Liver (tissue), 9 donors: ENCODE data around the gene OPRL1. TPM values are rescaled to one million over a fixed set of nuclear protein-coding genes. Genes with fewer than 3 reads are reported as not detected.
"Not testable (repeated sequence)": the region's sequence is repeated elsewhere in the genome, so short reads cannot be mapped to it uniquely, and the experiment has no call there.

Experiments
- DNase-seq: peaks from one replicate; pipeline ENCODE4 v3.0.0-alpha.2; 2017; ENCODE audit warnings: low spot score
- H3K27ac ChIP-seq, 2 donors: one replicate each; pipeline ENCODE4 v1.7.0; 2013; ENCODE audit warnings: inconsistent platforms in 2 of 2, low read length in 2 of 2, control low read depth in 1 of 2, low read depth in 1 of 2, mild to moderate bottlenecking in 1 of 2
- H3K27me3 ChIP-seq, 4 donors: one replicate each; pipeline versions ENCODE4 v1.6.1 to v1.7.0; 2013; ENCODE audit warnings: low read length in 3 of 4, inconsistent platforms in 1 of 4, mild to moderate bottlenecking in 1 of 4, moderate library complexity in 1 of 4; ENCODE audit not compliant: control insufficient read depth in 4 of 4, insufficient read depth in 4 of 4
- H3K36me3 ChIP-seq, 4 donors: one replicate each; pipeline versions ENCODE4 v1.6.1 to v1.7.0; 2013; ENCODE audit warnings: low read length in 3 of 4, mild to moderate bottlenecking in 3 of 4, low read depth in 1 of 4, moderate library complexity in 1 of 4; ENCODE audit not compliant: control insufficient read depth in 4 of 4, insufficient read depth in 3 of 4
- H3K4me1 ChIP-seq, 4 donors: one replicate each; pipeline versions ENCODE4 v1.6.1 to v1.7.0; 2013; ENCODE audit warnings: low read length in 3 of 4, mild to moderate bottlenecking in 3 of 4, moderate library complexity in 1 of 4; ENCODE audit not compliant: control insufficient read depth in 4 of 4, insufficient read depth in 4 of 4
- H3K4me3 ChIP-seq, 3 donors: one replicate each; pipeline versions ENCODE4 v1.6.1 to v1.7.0; 2013; ENCODE audit warnings: low read length in 3 of 3, control low read depth in 1 of 3, low read depth in 1 of 3, mild to moderate bottlenecking in 1 of 3
- H3K9ac ChIP-seq, 2 donors: one replicate each; pipeline ENCODE4 v1.7.0; 2013; ENCODE audit warnings: low read length in 2 of 2, mild to moderate bottlenecking in 2 of 2, moderate library complexity in 2 of 2, control low read depth in 1 of 2, low read depth in 1 of 2
- H3K9me3 ChIP-seq, 4 donors: one replicate each; pipeline versions ENCODE4 v1.6.1 to v1.7.0; 2013; ENCODE audit warnings: low read length in 3 of 4; ENCODE audit not compliant: control insufficient read depth in 4 of 4
- HNF4G ChIP-seq: IDR thresholded peaks from 2 replicates; pipeline ENCODE4 v1.6.1; 2016; ENCODE audit warnings: antibody characterized with exemption
- RAD21 ChIP-seq, 2 donors: IDR thresholded peaks; 2 replicates each; pipeline ENCODE4 v1.6.1; 2016; ENCODE audit warnings: antibody characterized with exemption in 2 of 2, mild to moderate bottlenecking in 2 of 2
- WGBS: extraction: QIAGEN DNeasy Blood & Tissue Kit; methylation state at CpG from one replicate; pipeline ENCODE4 v1.1.7; 2013; 5-methylcytosine and 5-hydroxymethylcytosine counted together
- polyA plus RNA-seq, 2 donors: library from polyadenylated mRNA; stranded (reverse) in 1 of 2; unstranded in 1 of 2; fragments of 200-250 nt in 1 of 2; fragments of >200 nt in 1 of 2; fragmentation: Nextera tagmentation in 1 of 2; extraction: Ambion mirVana in 1 of 2; gene quantifications; one replicate each; pipeline versions ENCODE4 v1.2.1 to v1.2.3, GENCODE V29; 2013 to 2015
- total RNA-seq, 2 donors: library from RNA; depleted of rRNA; stranded (reverse); fragments of >200 nt; gene quantifications; one replicate each; pipeline ENCODE4 v1.2.3, GENCODE V29; 2014
- TF ChIP-seq, protein P1 (sequence below): IDR thresholded peaks from 2 replicates; pipeline ENCODE4 v1.6.1; 2016; ENCODE audit warnings: antibody characterized with exemption
- TF ChIP-seq, protein P2 (sequence below): fragments of 150-350 bp; IDR thresholded peaks from 2 replicates; pipeline ENCODE4 v1.5.1; 2017; ENCODE audit warnings: improper control_type of control experiment, low read depth, low read length; ENCODE audit not compliant: missing input control
- donor health status: healthy.
- donor health status: healthy.
- donor health status: healthy.
- donor health status: healthy.
- donor health status: healthy.

The OPRL1 gene
- total and polyA plus RNA-seq, 4 donors, result 0.04 to 0.79 (median 0.35) TPM

DNA sequence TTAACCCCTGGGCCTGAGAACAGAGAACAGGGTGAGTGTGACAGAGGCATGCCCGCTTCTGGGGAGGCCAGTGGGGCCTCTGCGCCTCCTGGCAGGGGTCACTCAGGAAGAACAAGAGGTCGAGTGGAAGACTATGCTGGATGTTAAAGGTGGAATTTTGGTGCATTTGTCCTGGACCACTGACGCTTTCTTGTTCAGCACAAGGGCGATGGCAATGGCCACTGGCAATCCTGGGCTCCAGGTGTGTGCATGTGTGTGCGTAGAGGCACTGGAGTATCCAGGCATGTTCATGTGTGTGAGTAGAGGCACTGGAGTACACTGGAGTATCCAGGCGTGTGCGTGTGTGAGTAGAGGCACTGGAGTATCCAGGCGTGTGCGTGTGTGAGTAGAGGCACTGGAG is 51.0 kb downstream of the OPRL1 start (continued):
- TF ChIP-seq, protein P1, sequence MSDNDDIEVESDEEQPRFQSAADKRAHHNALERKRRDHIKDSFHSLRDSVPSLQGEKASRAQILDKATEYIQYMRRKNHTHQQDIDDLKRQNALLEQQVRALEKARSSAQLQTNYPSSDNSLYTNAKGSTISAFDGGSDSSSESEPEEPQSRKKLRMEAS, result no peak

DNA sequence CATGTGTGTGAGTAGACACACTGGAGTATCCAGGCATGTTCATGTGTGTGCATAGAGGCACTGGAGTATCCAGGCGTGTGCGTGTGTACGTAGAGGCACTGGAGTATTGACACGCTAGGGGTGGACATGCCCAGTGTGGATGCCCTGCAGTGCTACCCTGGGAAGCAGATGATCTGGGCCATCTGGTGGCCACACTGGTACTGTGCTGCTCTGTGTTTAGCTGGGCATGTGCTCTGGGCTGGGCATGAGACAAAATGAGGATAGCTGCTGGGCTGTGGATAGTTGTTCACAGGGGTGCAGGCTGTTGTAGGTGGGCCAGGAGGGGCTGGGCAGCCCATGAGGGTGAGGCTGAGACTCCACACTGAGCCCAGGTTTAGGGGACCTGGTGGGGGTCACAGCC is 51.5 kb downstream of the OPRL1 start:
- Histone ChIP-seq H3K9me3 (no peaks in the 10 kb centered on the region), H3K4me3 (no peak overlapping the region), H3K27me3 (no peaks in the 10 kb centered on the region), H3K4me1 (no peaks in the 10 kb centered on the region), H3K9ac (no peak overlapping the region), H3K27ac (no peak overlapping the region), H3K36me3 (no peaks in the 10 kb centered on the region)
- 83% methylated on average over 4 of the region's 4 CpGs for WGBS
- TF ChIP-seq RAD21 (IDR thresholded peaks at IDR 0.05) (peak in 1 of 2 donors; percentile 48), HNF4G (no peak)
- no peak for DNase-seq

DNA sequence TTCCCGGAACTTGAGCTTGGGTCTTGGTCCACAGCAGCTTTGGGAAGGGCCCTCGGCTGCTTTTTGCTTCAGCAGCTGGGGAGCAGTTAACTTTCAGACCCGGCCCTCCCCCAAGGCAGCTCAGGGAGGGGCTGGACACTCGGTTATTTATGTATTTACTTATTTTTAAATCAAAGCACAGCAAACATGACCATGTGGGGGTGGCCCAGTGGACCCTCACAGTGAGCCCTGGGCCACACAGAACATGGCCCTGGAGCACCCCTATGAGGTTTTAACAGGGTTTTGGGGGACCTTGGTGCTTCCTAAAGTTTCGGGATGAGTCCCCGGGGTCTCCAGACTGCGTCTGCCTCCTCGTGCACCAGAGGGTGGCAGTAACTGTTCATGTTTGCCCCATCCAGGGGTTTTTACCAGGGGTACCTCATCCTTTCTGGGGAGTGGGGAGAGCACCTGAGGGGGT is 54.1 kb downstream of the OPRL1 start:
- H3K36me3 ChIP-seq, result no peaks in the 10 kb centered on the region
- no peak overlapping the region for H3K4me3 ChIP-seq
- H3K9me3 ChIP-seq, result no peaks in the 10 kb centered on the region
- no peaks in the 10 kb centered on the region for H3K4me1 ChIP-seq
- H3K9ac ChIP-seq, result no peak overlapping the region
- TF ChIP-seq HNF4G (no peak), RAD21 (IDR thresholded peaks at IDR 0.05) (peak; percentile 59 to 70)
- TF ChIP-seq, protein P2, sequence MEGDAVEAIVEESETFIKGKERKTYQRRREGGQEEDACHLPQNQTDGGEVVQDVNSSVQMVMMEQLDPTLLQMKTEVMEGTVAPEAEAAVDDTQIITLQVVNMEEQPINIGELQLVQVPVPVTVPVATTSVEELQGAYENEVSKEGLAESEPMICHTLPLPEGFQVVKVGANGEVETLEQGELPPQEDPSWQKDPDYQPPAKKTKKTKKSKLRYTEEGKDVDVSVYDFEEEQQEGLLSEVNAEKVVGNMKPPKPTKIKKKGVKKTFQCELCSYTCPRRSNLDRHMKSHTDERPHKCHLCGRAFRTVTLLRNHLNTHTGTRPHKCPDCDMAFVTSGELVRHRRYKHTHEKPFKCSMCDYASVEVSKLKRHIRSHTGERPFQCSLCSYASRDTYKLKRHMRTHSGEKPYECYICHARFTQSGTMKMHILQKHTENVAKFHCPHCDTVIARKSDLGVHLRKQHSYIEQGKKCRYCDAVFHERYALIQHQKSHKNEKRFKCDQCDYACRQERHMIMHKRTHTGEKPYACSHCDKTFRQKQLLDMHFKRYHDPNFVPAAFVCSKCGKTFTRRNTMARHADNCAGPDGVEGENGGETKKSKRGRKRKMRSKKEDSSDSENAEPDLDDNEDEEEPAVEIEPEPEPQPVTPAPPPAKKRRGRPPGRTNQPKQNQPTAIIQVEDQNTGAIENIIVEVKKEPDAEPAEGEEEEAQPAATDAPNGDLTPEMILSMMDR, result peak; percentile 27
- no peak overlapping the region for H3K27ac ChIP-seq
- no peak for DNase-seq
- no peaks in the 10 kb centered on the region for H3K27me3 ChIP-seq
- 43% methylated on average over 8 of the region's 8 CpGs for WGBS

DNA sequence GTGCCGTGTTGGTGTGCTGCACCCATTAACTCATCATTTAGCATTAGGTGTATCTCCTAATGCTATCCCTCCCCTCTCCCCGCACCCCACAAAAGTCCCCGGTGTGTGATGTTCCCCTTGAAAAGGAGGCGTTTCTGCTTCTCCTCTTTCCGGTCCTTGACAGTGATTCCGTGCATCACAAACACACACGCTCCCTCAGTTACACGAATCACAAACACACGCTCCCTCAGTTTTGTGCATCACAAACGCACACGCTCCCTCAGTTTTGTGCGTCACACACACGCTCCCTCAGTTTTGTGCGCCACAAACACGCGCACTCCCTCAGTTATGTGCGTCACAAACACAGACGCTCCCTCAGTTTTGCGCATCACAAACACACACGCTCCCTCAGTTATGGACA is 54.9 kb downstream of the OPRL1 start:
- H3K4me3 ChIP-seq, H3K9me3 ChIP-seq, H3K36me3 ChIP-seq, H3K4me1 ChIP-seq, H3K27ac ChIP-seq, DNase-seq, H3K27me3 ChIP-seq, H3K9ac ChIP-seq: not testable (repeated sequence)
- 76% methylated on average over 20 of the region's 20 CpGs for WGBS

DNA sequence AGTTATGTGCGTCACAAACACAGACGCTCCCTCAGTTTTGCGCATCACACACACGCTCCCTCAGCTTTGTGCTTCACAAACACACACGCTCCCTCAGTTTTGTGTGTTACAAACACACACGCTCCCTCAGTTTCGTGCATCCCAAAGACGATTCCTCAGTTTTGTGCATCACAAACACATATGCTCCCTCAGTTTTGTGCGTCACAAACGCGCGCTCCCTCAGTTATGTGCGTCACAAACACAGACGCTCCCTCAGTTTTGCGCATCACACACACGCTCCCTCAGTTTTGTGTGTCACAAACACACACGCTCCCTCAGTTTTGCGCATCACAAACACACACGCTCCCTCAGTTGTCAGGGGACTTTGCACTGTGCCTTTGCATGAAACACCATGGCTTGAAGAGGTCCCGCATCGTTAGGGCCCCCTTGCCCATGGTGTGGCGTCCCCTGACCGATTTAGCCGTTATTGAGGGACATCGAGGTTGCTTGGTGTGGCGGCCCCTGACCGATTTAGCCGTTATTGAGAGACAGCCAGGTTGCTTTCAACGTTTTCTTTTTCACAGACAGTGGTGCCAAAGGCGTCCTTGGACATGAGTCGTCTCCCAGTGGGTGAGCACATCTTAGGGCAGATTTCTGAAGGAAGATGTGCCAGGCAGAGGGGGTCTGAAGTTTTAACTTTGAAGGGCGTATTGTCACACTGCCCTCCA is 56.3 kb downstream of the OPRL1 start:
- Histone ChIP-seq H3K4me1 (no peaks in the 10 kb centered on the region), H3K4me3 (no peak overlapping the region), H3K27me3 (no peaks in the 10 kb centered on the region), H3K9ac (no peak overlapping the region), H3K36me3 (no peaks in the 10 kb centered on the region), H3K27ac (no peak overlapping the region), H3K9me3 (no peaks in the 10 kb centered on the region)
- WGBS, result 83% methylated on average over 32 of the region's 32 CpGs
- TF ChIP-seq, protein P2, result no peak
- TF ChIP-seq RAD21 (IDR thresholded peaks at IDR 0.05), result no peak
- TF ChIP-seq, protein P1, result no peak
- DNase-seq, result no peak
